GM10266 (cell line): ENCODE measurements around the gene FBXO11.

Experiments
- DNase-seq: peaks from one replicate; pipeline ENCODE4 v3.0.0; 2012; ENCODE audit errors: extremely low spot score
- TF ChIP-seq, protein P1 (sequence below): IDR thresholded peaks from 2 replicates; pipeline ENCODE4 v1.5.1; 2012; ENCODE audit warnings: mild to moderate bottlenecking, low read depth; ENCODE audit not compliant: control insufficient read depth, insufficient read depth; ENCODE audit errors: missing control alignments

FBXO11 gene

DNA sequence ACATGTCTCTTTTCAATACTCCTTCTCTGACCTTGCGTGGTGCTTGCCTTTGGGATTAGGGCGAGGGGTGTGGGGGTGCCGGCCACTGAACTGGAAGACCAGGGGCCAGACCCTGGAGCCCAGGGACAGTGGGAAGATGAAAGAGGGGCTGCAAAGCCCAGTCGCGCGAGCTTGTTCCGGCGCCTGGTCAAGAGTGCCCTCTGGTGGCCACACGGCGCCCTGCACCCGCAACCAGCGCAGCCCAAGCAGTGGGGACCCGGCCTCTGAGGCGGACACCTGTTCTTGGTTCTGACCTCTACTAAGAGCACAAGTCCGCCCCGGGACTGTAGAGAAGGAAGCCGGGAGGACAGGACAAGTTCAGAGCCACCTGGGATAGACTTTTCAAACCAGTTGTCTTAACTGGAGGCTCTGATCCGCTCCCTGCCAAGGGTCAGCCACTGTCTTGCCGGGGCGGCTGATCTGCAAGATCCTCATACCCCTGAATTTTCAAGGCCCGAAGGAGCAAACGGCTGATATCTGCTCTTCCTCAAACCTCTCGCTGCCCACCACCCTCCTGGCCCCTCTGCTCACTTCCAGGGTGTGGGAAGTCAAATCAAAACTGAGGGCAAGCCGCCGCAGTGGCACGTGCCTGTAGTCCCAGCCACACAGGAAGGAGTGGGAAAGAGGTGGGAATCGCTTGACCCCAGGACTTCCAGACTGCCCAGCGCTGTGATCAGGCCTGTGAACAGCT is 138.3 kb downstream of the FBXO11 start:
- DNase-seq: peak; percentile 55
- TF ChIP-seq, protein P1, sequence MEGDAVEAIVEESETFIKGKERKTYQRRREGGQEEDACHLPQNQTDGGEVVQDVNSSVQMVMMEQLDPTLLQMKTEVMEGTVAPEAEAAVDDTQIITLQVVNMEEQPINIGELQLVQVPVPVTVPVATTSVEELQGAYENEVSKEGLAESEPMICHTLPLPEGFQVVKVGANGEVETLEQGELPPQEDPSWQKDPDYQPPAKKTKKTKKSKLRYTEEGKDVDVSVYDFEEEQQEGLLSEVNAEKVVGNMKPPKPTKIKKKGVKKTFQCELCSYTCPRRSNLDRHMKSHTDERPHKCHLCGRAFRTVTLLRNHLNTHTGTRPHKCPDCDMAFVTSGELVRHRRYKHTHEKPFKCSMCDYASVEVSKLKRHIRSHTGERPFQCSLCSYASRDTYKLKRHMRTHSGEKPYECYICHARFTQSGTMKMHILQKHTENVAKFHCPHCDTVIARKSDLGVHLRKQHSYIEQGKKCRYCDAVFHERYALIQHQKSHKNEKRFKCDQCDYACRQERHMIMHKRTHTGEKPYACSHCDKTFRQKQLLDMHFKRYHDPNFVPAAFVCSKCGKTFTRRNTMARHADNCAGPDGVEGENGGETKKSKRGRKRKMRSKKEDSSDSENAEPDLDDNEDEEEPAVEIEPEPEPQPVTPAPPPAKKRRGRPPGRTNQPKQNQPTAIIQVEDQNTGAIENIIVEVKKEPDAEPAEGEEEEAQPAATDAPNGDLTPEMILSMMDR: peak; percentile 98

DNA sequence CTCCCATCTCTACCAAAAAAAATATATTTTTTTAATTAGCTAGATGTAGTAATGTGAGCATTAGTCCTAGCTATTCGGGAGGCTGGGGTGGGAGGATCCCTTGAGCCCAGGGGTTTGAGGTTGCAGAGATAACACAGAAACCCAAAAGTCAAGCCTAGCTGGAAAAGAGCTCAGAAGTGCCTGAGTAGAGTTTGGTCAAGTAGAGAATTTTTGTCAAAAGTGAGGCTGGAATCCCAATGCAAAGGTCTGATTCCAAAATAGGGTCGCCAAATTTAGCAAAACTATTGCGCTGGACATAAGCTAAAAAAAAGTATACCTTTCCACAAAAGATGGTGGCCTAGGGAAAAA is 138.8 kb downstream of the FBXO11 start:
- DNase-seq: no peak
- TF ChIP-seq, protein P1: no peak

DNA sequence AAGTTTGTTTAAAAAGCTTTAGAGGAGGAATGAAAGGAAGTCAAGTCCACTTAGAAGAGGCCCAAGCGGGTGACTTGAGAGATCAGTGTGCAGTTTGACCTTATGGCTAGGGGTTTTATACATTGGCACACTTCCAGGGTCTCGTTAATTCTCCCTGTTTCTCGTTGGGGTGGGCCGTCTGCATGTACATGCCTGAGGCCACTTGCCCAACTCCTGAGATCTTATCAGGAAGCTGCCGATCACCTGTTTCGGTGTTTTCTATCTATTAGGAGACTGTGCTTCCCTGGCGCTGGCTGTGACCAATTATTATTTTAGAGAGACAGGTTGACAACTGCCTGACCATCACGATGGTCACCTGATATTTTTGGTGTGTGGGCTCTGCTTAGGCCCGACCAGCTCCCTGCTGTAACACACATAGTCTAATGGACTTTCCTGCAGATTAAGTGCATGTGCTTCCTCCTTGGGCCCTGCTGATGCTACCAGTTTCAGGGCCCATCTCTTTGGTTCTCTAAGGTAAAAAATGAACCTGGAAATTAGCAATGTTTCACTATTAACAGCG is 154.4 kb downstream of the FBXO11 start:
- TF ChIP-seq, protein P1: no peak
- no peak for DNase-seq

DNA sequence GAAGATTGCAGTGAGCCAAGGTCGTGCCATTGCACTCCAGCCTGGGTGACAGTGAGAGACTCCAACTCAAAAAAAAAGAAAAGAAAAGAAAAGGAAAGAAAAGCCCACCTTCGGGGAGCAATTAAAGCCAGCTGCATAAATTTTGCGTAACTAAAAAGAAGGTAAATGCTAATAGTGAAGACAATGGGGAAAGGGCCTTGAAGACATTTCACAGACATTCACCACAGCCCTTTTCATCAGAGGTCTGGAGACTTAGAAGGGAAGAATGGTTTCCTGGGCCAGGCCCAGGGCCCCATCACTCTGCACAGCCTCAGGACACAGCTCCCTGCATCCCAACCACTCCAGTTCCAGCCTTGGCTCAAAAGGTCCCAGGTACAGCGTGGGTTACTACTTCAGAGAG is 158.4 kb downstream of the FBXO11 start:
- TF ChIP-seq, protein P1: no peak
- no peak for DNase-seq

DNA sequence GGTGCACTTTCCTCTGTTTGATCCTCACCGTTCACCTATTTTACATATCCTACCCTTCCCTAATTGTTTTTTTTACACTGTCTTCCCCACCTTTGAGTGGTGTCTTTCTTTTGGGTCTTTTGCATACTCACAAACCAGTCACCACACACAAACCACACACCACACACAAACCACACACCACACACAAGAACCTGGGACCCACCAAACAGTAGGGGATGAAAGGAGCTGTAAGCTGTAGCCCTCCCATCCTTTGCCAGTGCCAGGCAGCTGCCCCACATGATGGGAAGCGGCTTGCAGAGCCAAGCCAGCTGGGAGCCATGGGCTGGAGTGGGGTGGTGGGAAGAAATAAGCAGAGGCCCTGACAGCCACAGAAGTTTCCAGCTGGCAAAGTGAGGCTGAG is 162.2 kb downstream of the FBXO11 start:
- TF ChIP-seq, protein P1: no peak
- no peak for DNase-seq

DNA sequence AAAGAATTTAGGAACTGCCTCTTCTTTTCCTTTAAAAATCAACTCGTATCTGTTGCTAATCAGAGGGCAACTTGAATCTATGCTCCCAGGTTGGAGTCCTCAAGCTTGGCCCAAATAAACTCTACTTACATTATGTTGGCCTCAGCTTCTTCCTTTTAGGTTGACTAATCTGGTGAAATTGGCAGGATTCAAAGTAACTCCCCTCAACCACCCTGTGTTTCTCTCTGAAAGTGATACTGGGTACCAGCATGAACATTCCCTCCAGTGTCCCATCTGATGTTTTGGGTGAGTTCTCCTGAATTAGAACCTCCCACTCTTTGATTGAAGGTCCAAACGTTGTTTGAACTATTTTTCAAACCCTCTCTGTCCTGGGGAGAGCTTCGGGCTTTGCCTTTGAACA is 164.7 kb downstream of the FBXO11 start:
- TF ChIP-seq, protein P1: no peak
- DNase-seq: no peak

DNA sequence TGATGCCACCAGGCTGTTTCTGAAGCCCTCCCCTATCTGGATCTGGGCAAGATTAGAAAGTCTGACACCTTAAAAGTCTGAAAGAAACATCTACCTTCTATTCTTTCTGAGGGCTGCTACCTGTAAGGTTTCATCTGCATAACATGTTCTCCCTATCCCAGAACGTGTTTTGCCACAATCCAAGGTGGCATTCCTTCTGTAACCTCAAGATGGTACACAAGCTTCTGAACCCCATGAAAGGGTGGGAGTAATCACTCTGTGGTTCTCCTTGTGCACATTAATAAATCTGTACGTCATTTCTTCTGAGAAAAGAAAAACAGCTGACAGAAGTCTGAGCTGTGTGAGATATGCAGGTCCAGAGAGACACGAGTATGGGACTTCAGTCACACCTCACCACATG is 165.2 kb downstream of the FBXO11 start:
- DNase-seq: no peak
- TF ChIP-seq, protein P1: no peak
